Activated T-cell treated with anti-CD3 and anti-CD28 coated beads, Interleukin-2, amount 50 U/mL, for 4 hours (primary cell): ENCODE results near the gene TMEM184B. TPM values are rescaled to one million over a fixed set of nuclear protein-coding genes. Genes with fewer than 3 reads are reported as not detected.

Experiments used
- ATAC-seq, 2 donors: fragments of 200-7000 bp; cut with Tn5 transposase; one replicate each; pipeline ENCODE4 v1.10.0; 2021
- DNase-seq: peaks from one replicate; pipeline ENCODE4 v3.0.0-alpha.2; 2020
- H3K27me3 Mint-ChIP-seq: one replicate; pipeline ENCODE4 v1.8.0; 2021; ENCODE audit warnings: low read depth, mixed read lengths
- H3K36me3 Mint-ChIP-seq: one replicate; pipeline ENCODE4 v1.8.0; 2022; ENCODE audit warnings: mixed read lengths; ENCODE audit not compliant: insufficient read depth
- H3K4me1 Mint-ChIP-seq: one replicate; pipeline ENCODE4 v1.8.0; 2021; ENCODE audit warnings: low read depth, mixed read lengths
- H3K4me3 Mint-ChIP-seq: one replicate; pipeline ENCODE4 v1.8.0; 2021; ENCODE audit warnings: mild to moderate bottlenecking, moderate library complexity, mixed read lengths
- H3K9me3 Mint-ChIP-seq: one replicate; pipeline ENCODE4 v1.8.0; 2021; ENCODE audit warnings: mixed read lengths
- total RNA-seq, 3 donors: library from RNA; stranded (reverse); gene quantifications; one replicate each; pipeline ENCODE4 v1.2.1, GENCODE V29; 2021

Gene TMEM184B
- total RNA-seq, 3 donors from 2014 or later = 26.5 to 33.5 (median 27.8) TPM

DNA sequence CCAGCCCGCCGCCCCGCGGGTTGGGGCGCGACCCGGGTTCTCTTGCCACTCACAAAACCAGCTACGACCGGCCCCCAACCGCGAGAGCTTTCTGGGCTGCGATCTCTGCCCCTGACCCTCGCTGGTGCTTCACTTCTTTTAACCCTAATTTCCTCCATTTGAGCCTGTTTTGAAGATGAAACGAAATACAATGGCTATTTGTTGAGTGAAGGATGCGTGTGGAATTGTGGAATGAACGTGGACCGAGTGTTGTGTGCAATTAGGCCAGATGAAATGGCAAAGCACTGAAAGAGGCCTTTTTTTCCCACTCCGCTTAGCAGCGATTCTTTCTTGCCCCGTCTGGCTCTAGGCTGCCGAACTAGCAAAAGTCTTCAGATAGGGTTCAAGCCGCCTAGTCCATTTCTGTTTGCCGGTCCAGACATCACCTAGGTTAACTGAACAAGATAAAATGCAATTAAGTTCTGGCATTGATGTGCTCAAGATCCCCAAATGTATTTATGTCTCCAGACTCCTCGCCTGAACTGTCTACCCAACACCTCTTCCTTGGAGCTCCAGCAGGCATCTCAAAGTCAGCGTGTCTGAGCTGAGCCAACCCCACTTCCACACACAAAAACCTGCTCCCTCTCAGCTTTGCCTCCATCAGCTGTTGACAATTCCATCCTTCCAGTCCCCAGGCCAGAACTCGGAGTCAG lies 471 bp upstream of the TMEM184B start:
- H3K9me3 Mint-ChIP-seq = no peaks in the 10 kb centered on the region
- peak; percentile 3 to 6 for ATAC-seq
- DNase-seq = no peak
- peak overlapping the region; percentile 91 for H3K4me3 Mint-ChIP-seq
- H3K4me1 Mint-ChIP-seq = peaks cover 42% of the 10 kb centered on the region
- no peaks in the 10 kb centered on the region for H3K27me3 Mint-ChIP-seq
- no peaks in the 10 kb centered on the region for H3K36me3 Mint-ChIP-seq

- Mint-ChIP-seq H3K27me3 (no peaks in the 10 kb centered on the region), H3K9me3 (no peaks in the 10 kb centered on the region), H3K36me3 (no peaks in the 10 kb centered on the region), H3K4me1 (peaks cover 50% of the 10 kb centered on the region), H3K4me3 (peak overlapping the region; percentile 87)
- ATAC-seq (peak; percentile 9 to 16), DNase-seq (no peak)
These were observed 860 bp downstream of the TMEM184B start for GRCh38 chr22:38271927-38272372.

GRCh38 chr22:38271101-38271500 lies 1.7 kb downstream of the TMEM184B start:
- H3K4me3 Mint-ChIP-seq = peak overlapping the region; percentile 47

DNA sequence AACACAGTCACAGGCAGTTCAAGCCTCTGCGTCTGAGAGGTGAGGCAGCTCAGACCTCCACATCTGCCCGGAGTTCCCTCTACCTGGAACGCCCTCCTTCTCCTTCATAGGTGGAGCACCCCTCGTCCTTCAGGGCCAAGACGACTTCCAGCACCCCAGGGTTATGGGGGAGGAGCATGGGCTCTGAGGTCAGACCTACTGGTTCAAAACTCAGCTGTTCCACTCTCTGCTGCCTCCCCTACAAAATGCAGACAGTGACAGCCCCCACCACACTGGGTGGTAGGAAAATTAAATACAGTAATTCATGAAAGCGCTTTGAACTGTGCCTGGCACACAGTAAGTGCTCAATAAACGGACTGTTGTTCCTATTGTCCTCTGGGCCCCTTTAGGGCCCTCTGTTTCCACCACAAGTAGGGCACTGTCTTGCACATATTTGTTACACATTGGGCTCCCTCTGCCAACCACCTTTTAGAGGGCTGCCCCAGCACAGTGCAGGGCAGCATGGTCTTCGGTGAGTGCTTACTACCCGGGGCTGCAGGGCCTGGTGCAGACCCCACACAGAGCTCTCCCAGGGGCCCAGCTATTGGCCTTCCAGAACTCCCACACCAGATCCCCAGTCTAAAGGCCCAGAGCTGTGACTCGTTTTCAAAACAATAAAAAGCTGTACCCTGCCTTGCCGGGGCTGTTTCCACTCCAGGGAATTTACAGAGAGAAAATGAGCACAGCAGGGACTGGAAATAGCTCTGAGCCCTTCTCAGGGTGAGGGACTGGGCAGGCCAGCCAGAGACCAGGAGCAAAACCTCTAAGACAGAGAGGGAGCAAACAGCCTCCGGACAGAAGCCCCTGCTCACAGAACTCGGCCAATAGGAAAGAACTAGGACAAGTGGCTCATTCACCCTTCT lies 2.5 kb downstream of the TMEM184B start:
- Mint-ChIP-seq H3K4me3 (peak overlapping the region; percentile 47), H3K36me3 (no peaks in the 10 kb centered on the region)

More at GRCh38 chr22:38271101-38271500, 1.7 kb downstream of the TMEM184B start:
- DNase-seq (no peak), ATAC-seq (no peak)
- no peaks in the 10 kb centered on the region for H3K9me3 Mint-ChIP-seq
- H3K27me3 Mint-ChIP-seq = no peaks in the 10 kb centered on the region
- H3K36me3 Mint-ChIP-seq = no peaks in the 10 kb centered on the region
- H3K4me1 Mint-ChIP-seq = peaks cover 59% of the 10 kb centered on the region

DNA sequence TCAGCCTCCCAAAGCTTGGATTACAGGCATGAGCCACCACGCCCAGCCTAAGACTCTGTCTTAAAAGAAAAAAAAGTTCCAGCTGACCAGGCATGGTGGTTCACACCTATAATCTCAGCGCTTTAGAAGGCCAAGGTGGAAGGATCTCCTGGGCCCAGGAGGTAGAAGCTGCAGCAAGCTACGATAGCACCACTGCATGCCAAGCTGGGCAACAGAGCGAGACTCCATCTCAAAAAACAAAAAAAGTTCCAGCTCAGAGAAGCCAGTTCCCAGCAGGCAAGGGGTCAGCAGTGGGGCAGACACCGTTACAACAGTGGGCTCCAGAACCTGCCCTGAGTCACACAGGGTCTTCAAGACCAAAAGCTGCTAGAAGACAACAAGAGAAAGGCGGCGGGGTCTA lies 3.3 kb downstream of the TMEM184B start:
- DNase-seq = no peak
- ATAC-seq = no peak
- no peak overlapping the region for H3K4me3 Mint-ChIP-seq
- H3K27me3 Mint-ChIP-seq = no peaks in the 10 kb centered on the region
- H3K36me3 Mint-ChIP-seq = no peaks in the 10 kb centered on the region
- H3K4me1 Mint-ChIP-seq = peaks cover 67% of the 10 kb centered on the region
- H3K9me3 Mint-ChIP-seq = no peaks in the 10 kb centered on the region

More for the DNA sequence above, 2.5 kb downstream of the TMEM184B start:
- no peaks in the 10 kb centered on the region for H3K27me3 Mint-ChIP-seq
- ATAC-seq = no peak
- H3K4me1 Mint-ChIP-seq = peaks cover 62% of the 10 kb centered on the region
- DNase-seq = no peak
- no peaks in the 10 kb centered on the region for H3K9me3 Mint-ChIP-seq

DNA sequence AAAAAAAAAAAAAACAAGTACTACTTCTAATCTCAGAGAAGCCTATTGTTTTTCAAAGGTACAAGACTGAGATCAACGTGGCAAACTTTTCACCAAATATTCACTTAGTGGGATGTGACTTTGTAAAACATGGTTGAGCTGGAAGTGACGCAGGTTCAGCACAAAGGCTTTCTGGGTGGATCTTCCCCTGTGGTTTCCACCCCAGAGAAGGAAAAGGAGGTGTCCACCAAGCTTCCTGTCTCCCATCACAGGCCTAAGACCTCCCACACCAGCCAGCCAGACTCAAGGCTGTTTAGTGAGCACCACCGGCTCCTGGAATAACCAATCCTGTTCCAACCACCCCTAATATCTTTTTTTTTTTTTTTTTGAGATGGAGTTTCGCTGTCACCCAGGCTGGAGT lies 5.7 kb downstream of the TMEM184B start:
- Mint-ChIP-seq H3K4me3 (peak overlapping the region; percentile 19), H3K9me3 (no peaks in the 10 kb centered on the region), H3K36me3 (peaks cover 3% of the 10 kb centered on the region), H3K4me1 (peaks cover 68% of the 10 kb centered on the region), H3K27me3 (no peaks in the 10 kb centered on the region)
- DNase-seq (peak; percentile 13), ATAC-seq (peak; percentile 67 to 77)

DNA sequence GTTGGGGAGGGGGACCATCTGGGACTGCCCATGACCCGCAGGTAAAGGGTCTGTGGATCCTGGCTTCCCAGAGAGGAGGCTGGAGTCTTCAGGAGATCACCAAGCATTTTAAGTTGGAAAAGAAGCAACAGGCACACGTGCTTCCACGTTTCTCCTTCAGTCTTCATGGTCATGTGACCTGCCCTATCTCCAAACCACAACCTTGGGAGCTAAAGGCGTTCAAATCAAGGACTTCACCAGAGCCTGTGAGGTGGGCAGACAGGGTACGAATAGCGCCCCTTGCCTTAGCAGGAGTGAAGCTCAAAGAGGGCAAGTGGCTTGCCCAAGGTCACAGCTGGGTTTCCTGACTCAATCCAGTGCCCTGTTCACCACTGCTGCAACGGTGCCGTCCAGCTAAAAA lies 6.7 kb downstream of the TMEM184B start:
- H3K36me3 Mint-ChIP-seq = peaks cover 3% of the 10 kb centered on the region
- H3K9me3 Mint-ChIP-seq = no peaks in the 10 kb centered on the region
- peaks cover 63% of the 10 kb centered on the region for H3K4me1 Mint-ChIP-seq
- ATAC-seq = no peak
- no peak overlapping the region for H3K4me3 Mint-ChIP-seq
- H3K27me3 Mint-ChIP-seq = no peaks in the 10 kb centered on the region
- no peak for DNase-seq

DNA sequence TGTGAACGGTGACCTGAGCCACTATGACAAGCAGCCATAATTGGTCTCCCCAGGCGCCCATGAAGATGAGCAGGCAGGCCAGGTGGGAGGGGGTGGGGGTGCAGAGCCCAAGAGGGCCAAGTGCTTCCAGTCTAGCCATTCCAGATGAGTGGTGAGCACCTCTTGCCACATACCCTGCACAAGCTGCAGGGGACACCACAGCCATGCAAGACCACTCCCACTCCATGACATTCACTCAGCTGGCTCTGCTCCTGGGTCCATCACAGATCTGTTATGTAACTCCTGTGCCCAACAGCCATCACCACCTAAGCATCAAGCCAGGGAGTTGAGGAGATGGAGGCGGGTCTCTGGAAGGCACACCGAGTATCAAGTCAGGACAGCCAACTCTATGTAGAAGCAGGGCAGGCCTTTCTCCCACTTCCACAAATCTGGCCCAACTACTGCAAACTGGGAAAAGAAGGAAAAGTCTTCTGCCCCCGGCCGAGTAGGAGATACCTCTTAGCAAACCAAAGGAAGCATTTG lies 8.4 kb downstream of the TMEM184B start:
- ATAC-seq = no peak
- no peak for DNase-seq
- no peaks in the 10 kb centered on the region for H3K9me3 Mint-ChIP-seq
- peaks cover 3% of the 10 kb centered on the region for H3K36me3 Mint-ChIP-seq
- H3K27me3 Mint-ChIP-seq = no peaks in the 10 kb centered on the region
- H3K4me1 Mint-ChIP-seq = peaks cover 55% of the 10 kb centered on the region
- no peak overlapping the region for H3K4me3 Mint-ChIP-seq

DNA sequence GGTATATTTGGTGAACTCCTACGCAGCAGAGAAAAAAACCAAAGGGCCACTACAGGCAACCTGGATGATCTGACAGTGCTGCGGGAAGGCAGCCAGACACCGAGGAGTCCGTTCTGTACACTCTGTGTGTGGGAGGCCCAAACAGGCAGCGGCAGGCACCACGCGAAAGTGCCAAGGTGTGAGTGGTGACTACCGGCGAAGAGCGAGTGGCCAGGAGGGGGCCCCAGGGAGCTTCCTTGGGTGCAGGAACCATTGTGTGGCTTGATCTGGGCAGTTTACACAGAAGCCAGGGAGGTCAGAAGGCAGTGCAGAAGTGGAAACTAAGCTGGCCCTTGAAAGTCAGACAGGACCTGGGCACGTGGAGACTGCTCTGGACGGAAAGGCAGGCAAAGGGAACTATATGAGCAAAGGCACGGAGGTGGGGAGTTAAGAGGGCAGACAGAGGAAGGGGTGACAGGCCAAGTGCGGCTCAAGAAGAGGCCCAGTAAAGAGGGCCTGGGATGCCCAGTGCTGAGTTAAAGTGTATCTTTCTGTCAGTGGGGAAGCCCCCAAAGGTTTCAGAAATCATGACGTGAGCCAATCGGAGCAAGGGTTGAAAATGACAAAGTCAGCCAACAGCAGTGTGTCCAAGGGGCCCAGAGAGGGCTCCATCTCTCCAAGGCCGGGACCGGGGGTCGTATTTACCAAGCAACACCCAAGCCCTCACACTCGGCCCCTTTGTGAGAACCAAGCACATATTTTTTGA lies 10.6 kb downstream of the TMEM184B start:
- DNase-seq (peak; percentile 28), ATAC-seq (peak; percentile 43 to 63)
- H3K27me3 Mint-ChIP-seq = no peaks in the 10 kb centered on the region
- H3K4me3 Mint-ChIP-seq = no peak overlapping the region
- peaks cover 47% of the 10 kb centered on the region for H3K4me1 Mint-ChIP-seq
- no peaks in the 10 kb centered on the region for H3K9me3 Mint-ChIP-seq
- H3K36me3 Mint-ChIP-seq = peaks cover 3% of the 10 kb centered on the region

- no peaks in the 10 kb centered on the region for H3K9me3 Mint-ChIP-seq
- no peak overlapping the region for H3K4me3 Mint-ChIP-seq
- DNase-seq (no peak), ATAC-seq (no peak)
- H3K4me1 Mint-ChIP-seq = peaks cover 39% of the 10 kb centered on the region
- no peaks in the 10 kb centered on the region for H3K27me3 Mint-ChIP-seq
- H3K36me3 Mint-ChIP-seq = peaks cover 3% of the 10 kb centered on the region
These were observed 11.8 kb downstream of the TMEM184B start for GRCh38 chr22:38260761-38261681.

DNA sequence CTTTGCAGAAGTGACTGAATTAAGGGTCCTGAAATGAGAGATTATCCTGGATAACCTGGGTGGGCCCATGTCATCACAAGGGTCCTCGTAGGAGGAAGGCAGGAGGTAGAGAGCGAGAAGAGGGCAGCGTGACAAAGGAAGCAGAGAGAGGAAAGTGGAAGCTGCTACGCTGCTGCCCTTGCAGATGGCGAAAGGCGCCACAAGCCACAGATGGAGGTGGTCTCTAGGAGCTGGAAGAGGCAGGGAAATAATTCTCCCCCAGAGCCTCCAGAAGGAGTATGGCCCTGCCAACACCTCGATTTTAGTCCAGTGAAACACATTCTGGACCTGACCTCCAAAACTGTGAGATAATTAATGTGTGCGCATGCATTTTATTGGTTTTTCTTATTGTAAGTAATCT lies 13.4 kb downstream of the TMEM184B start:
- ATAC-seq (no peak), DNase-seq (no peak)
- peaks cover 31% of the 10 kb centered on the region for H3K4me1 Mint-ChIP-seq
- H3K36me3 Mint-ChIP-seq = peaks cover 3% of the 10 kb centered on the region
- no peaks in the 10 kb centered on the region for H3K9me3 Mint-ChIP-seq
- no peaks in the 10 kb centered on the region for H3K27me3 Mint-ChIP-seq
- no peak overlapping the region for H3K4me3 Mint-ChIP-seq

- H3K36me3 Mint-ChIP-seq = peaks cover 3% of the 10 kb centered on the region
- H3K27me3 Mint-ChIP-seq = no peaks in the 10 kb centered on the region
- ATAC-seq (no peak), DNase-seq (no peak)
- H3K4me3 Mint-ChIP-seq = no peak overlapping the region
- H3K4me1 Mint-ChIP-seq = peaks cover 31% of the 10 kb centered on the region
- no peaks in the 10 kb centered on the region for H3K9me3 Mint-ChIP-seq
These were observed 13.9 kb downstream of the TMEM184B start for GRCh38 chr22:38258895-38259294.

DNA sequence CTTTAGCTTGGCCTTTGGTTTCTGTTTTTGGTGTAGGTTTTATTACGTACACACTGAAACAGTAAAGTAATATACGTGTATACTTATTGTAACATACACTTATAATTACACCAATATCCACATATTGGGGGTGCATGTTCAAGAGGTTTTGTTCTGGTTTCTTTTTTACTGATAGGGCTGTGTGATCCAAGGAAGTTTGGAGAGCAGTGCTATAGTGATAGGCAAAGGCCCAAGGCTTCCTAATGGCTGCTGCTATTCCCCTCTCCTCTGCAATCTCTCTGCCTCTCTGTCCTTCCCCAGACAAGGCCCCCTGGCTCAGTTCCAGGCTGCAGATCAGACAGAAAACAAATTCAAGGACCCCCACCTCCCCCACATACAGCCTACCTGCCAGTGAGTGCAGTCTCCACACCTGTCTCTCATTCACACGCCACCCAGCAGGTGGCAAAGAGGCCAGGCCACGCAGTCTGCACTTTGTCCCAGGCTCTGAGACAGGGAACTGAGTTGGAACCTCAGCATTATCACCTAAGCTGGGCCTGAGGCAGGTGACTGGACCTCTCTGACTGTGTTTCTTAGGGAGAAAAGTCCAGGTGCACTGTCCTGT lies 15.1 kb downstream of the TMEM184B start:
- ATAC-seq = no peak
- Mint-ChIP-seq H3K4me1 (peaks cover 26% of the 10 kb centered on the region), H3K4me3 (no peak overlapping the region)

More for the DNA sequence above, 15.1 kb downstream of the TMEM184B start:
- Mint-ChIP-seq H3K36me3 (peaks cover 3% of the 10 kb centered on the region), H3K9me3 (no peaks in the 10 kb centered on the region), H3K27me3 (no peaks in the 10 kb centered on the region)
- no peak for DNase-seq
